ENCODE results near the gene ZFP64.

Gene ZFP64

DNA sequence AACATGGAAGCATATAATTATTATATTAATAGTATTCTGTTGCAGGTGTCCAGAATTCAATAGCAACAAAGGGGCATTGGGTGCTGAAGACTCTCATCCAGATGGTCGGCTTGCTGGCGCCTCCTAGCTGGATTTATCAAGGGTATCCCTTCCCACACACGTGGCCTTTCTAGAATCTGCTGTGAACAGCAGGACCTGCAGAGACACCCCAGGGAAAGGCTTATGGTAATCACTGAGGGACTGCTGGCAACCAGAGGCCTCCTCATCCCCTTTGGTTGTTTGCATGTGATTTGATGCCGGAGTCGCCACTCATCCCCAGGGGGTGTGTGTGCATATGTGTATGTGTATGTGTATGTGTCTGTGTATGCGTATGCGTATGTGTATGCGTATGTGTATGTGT, 20.6 kb downstream of the ZFP64 start:
- DNase-seq (ENCODE audit: extremely low spot score), result no peak
- ChIA-PET POLR2A (no interaction called here), CTCF (interaction anchor here (0.6 kb wide), 1 partner anchor 19 kb away, joined by 5 read pairs; no protein-coding TSS in a partner anchor)

DNA sequence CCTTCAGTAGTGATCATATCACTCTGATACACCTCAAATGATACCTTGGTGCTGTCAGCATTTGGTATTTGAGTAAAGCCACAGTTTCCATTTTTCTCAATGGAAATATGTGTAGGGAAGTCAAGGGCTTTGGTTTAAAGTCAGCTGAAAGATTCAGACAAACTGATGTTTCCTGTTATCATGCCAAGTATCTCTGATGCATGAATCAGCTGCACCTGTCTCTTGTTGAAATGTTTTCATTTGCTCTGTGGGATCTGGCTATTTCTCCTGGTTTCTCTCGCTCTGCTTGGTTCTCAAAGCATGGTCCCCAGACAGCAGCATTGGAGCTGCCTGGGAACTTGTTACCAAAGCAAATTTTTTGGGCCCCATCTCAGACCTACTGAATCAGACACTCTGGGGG, 23.5 kb downstream of the ZFP64 start:
- ChIA-PET POLR2A (no interaction called here), CTCF (no interaction called here)
- TF ChIP-seq ELF4 (IDR thresholded peaks at IDR 0.05) (no peak), CTBP1 (IDR thresholded peaks at IDR 0.05; ENCODE audit: borderline replicate concordance) (no peak), SUZ12 (IDR thresholded peaks at IDR 0.05) (no peak), L3MBTL2 (conservative IDR thresholded peaks at IDR 0.05) (no peak), FOXA1 (IDR thresholded peaks at IDR 0.05) (no peak), TARDBP (IDR thresholded peaks at IDR 0.05) (no peak), HDGF (IDR thresholded peaks at IDR 0.05; ENCODE audit: borderline replicate concordance) (no peak), NFRKB (IDR thresholded peaks at IDR 0.05) (no peak), SP1 (IDR thresholded peaks at IDR 0.05) (no peak), FOXM1 (IDR thresholded peaks at IDR 0.05; ENCODE audit: borderline replicate concordance) (no peak), ZNF384 (IDR thresholded peaks at IDR 0.05) (no peak), ARNT (IDR thresholded peaks at IDR 0.05) (no peak), BHLHE40 (IDR thresholded peaks at IDR 0.05; ENCODE audit: borderline replicate concordance) (no peak), FOXK2 (IDR thresholded peaks at IDR 0.05) (no peak), LEF1 (IDR thresholded peaks at IDR 0.05; ENCODE audit: borderline replicate concordance) (no peak)
- TF ChIP-seq, protein P1, sequence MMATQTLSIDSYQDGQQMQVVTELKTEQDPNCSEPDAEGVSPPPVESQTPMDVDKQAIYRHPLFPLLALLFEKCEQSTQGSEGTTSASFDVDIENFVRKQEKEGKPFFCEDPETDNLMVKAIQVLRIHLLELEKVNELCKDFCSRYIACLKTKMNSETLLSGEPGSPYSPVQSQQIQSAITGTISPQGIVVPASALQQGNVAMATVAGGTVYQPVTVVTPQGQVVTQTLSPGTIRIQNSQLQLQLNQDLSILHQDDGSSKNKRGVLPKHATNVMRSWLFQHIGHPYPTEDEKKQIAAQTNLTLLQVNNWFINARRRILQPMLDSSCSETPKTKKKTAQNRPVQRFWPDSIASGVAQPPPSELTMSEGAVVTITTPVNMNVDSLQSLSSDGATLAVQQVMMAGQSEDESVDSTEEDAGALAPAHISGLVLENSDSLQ (IDR thresholded peaks at IDR 0.05), result no peak
- DNase-seq (ENCODE audit: extremely low spot score), result no peak

More for the DNA sequence above, 20.6 kb downstream of the ZFP64 start:
- TF ChIP-seq LEF1 (IDR thresholded peaks at IDR 0.05; ENCODE audit: borderline replicate concordance) (no peak), FOXA1 (IDR thresholded peaks at IDR 0.05) (no peak), SP1 (IDR thresholded peaks at IDR 0.05) (no peak), TARDBP (IDR thresholded peaks at IDR 0.05) (no peak), CTBP1 (IDR thresholded peaks at IDR 0.05; ENCODE audit: borderline replicate concordance) (no peak), HDGF (IDR thresholded peaks at IDR 0.05; ENCODE audit: borderline replicate concordance) (no peak), SUZ12 (IDR thresholded peaks at IDR 0.05) (no peak), FOXK2 (IDR thresholded peaks at IDR 0.05) (no peak), BHLHE40 (IDR thresholded peaks at IDR 0.05; ENCODE audit: borderline replicate concordance) (no peak), NFRKB (IDR thresholded peaks at IDR 0.05) (no peak), FOXM1 (IDR thresholded peaks at IDR 0.05; ENCODE audit: borderline replicate concordance) (no peak), ZNF384 (IDR thresholded peaks at IDR 0.05) (no peak), ARNT (IDR thresholded peaks at IDR 0.05) (no peak), L3MBTL2 (conservative IDR thresholded peaks at IDR 0.05) (no peak), ELF4 (IDR thresholded peaks at IDR 0.05) (no peak)
- TF ChIP-seq, protein P1 (IDR thresholded peaks at IDR 0.05), result no peak

DNA sequence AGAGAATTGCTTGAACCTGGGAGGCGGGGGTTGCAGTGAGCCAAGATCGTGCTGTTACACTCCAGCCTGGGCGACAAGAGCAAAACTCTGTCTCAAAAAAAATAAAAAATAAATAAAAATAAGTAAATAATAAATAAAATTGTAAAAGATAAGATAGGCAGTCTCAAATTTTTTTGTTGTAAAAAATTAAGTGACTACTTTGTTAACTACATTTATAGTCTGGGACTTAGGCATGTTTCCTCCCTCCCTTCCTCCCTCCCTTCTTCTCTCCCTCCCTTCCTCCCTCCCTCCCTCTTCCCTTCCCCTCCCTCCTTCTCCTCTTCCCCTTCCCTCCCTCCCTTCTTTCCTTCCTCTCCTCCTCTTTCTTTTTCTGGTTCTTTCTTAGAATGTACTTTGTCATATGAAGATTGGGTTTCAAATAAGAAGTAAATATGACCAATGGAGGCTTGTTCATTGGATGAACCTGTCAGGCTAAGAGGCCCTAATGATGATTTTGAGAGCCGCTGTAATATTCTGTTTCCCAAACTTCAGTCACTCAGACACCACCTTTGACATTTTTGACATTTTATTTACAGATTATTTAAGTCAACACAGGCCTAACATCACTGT, 24.2 kb downstream of the ZFP64 start:
- POLR2A ChIA-PET, result no interaction called here
- CTCF ChIA-PET, result no interaction called here
- no peak for TF ChIP-seq ARNT (IDR thresholded peaks at IDR 0.05)
- no peak for TF ChIP-seq SUZ12 (IDR thresholded peaks at IDR 0.05)
- TF ChIP-seq, protein P1 (IDR thresholded peaks at IDR 0.05), result no peak
- no peak for TF ChIP-seq FOXK2 (IDR thresholded peaks at IDR 0.05)
- TF ChIP-seq ELF4 (IDR thresholded peaks at IDR 0.05), result no peak
- TF ChIP-seq LEF1 (IDR thresholded peaks at IDR 0.05; ENCODE audit: borderline replicate concordance), result no peak
- no peak for TF ChIP-seq CTBP1 (IDR thresholded peaks at IDR 0.05; ENCODE audit: borderline replicate concordance)
- TF ChIP-seq SP1 (IDR thresholded peaks at IDR 0.05), result no peak
- no peak for TF ChIP-seq FOXA1 (IDR thresholded peaks at IDR 0.05)
- TF ChIP-seq ZNF384 (IDR thresholded peaks at IDR 0.05), result no peak
- no peak for TF ChIP-seq FOXM1 (IDR thresholded peaks at IDR 0.05; ENCODE audit: borderline replicate concordance)
- no peak for TF ChIP-seq NFRKB (IDR thresholded peaks at IDR 0.05)
- TF ChIP-seq TARDBP (IDR thresholded peaks at IDR 0.05), result no peak
- no peak for TF ChIP-seq HDGF (IDR thresholded peaks at IDR 0.05; ENCODE audit: borderline replicate concordance)
- no peak for TF ChIP-seq BHLHE40 (IDR thresholded peaks at IDR 0.05; ENCODE audit: borderline replicate concordance)
- TF ChIP-seq L3MBTL2 (conservative IDR thresholded peaks at IDR 0.05), result no peak
- DNase-seq (ENCODE audit: extremely low spot score), result no peak

GRCh38 chr20:52166150-52166549, 25.4 kb downstream of the ZFP64 start:
- DNase-seq (ENCODE audit: extremely low spot score), result no peak
- ChIA-PET POLR2A (interaction anchor here (0.7 kb wide), 1 partner anchor 26 kb away, joined by 3 read pairs; the partner anchor contains the start of gene ZFP64), CTCF (interaction anchor here (0.6 to 1.2 kb wide), 2 partner anchors 11 to 37 kb away, joined by 3 to 13 read pairs; no protein-coding TSS in a partner anchor)

More at GRCh38 chr20:52166150-52166549, 25.4 kb downstream of the ZFP64 start:
- no peak for TF ChIP-seq FOXK2 (IDR thresholded peaks at IDR 0.05)
- TF ChIP-seq NFRKB (IDR thresholded peaks at IDR 0.05), result no peak
- no peak for TF ChIP-seq L3MBTL2 (conservative IDR thresholded peaks at IDR 0.05)
- TF ChIP-seq ZNF384 (IDR thresholded peaks at IDR 0.05), result no peak
- TF ChIP-seq ELF4 (IDR thresholded peaks at IDR 0.05), result no peak
- TF ChIP-seq SP1 (IDR thresholded peaks at IDR 0.05), result no peak
- no peak for TF ChIP-seq FOXM1 (IDR thresholded peaks at IDR 0.05; ENCODE audit: borderline replicate concordance)
- TF ChIP-seq ARNT (IDR thresholded peaks at IDR 0.05), result no peak
- TF ChIP-seq, protein P1 (IDR thresholded peaks at IDR 0.05), result no peak
- TF ChIP-seq LEF1 (IDR thresholded peaks at IDR 0.05; ENCODE audit: borderline replicate concordance), result no peak
- TF ChIP-seq HDGF (IDR thresholded peaks at IDR 0.05; ENCODE audit: borderline replicate concordance), result no peak
- no peak for TF ChIP-seq FOXA1 (IDR thresholded peaks at IDR 0.05)
- no peak for TF ChIP-seq CTBP1 (IDR thresholded peaks at IDR 0.05; ENCODE audit: borderline replicate concordance)
- TF ChIP-seq BHLHE40 (IDR thresholded peaks at IDR 0.05; ENCODE audit: borderline replicate concordance), result no peak
- no peak for TF ChIP-seq TARDBP (IDR thresholded peaks at IDR 0.05)
- no peak for TF ChIP-seq SUZ12 (IDR thresholded peaks at IDR 0.05)
